Right ventricle myocardium inferior (tissue), 1 donor: ENCODE data around the gene SLC7A5. TPM values are rescaled to one million over a fixed set of nuclear protein-coding genes. Genes with fewer than 3 reads are reported as not detected.
"Not testable (repeated sequence)": the region's sequence is repeated elsewhere in the genome, so short reads cannot be mapped to it uniquely, and the experiment has no call there.

ENCODE experiments used
- ATAC-seq: fragments of 200-7000 bp; cut with Tn5 transposase; one replicate; pipeline ENCODE4 v1.9.1; 2020; ENCODE audit warnings: mild to moderate bottlenecking, moderate library complexity
- DNase-seq: peaks from one replicate; pipeline ENCODE4 v3.0.0; 2021; ENCODE audit errors: missing footprints
- intact Hi-C: fragments of 100-400 bp; cut with DNase I; formaldehyde crosslinking; loops from one replicate; pipeline ENCODE4 v1.11.0; 2022
- total RNA-seq: library from RNA; stranded (reverse); fragmentation: NEBNext Ultra II Directional; extraction: Animal tissue kit (Norgen Biotek cat#: 25700); gene quantifications from one replicate; pipeline ENCODE4 v1.2.1, GENCODE V29; 2021
- donor health status: DM: no; HTN: yes; CAD: no; lungs with severe emphysema.

The SLC7A5 gene
- total RNA-seq, 1 donor from 2014 or later: 3.3 TPM

GRCh38 chr16:87828907-87829621, 40.2 kb downstream of the SLC7A5 start:
- intact Hi-C loops: no loop called here
- DNase-seq (peak; percentile 31), ATAC-seq (no peak)

GRCh38 chr16:87828071-87828906, 41.0 kb downstream of the SLC7A5 start:
- ATAC-seq (no peak), DNase-seq (peak; percentile 43)
- intact Hi-C loops: no loop called here

GRCh38 chr16:87827588-87827915, 41.8 kb downstream of the SLC7A5 start:
- intact Hi-C loops, ATAC-seq, DNase-seq: not testable (repeated sequence)

GRCh38 chr16:87826798-87827587, 42.3 kb downstream of the SLC7A5 start:
- no peak for ATAC-seq
- intact Hi-C loops: no loop called here

GRCh38 chr16:87826407-87826797, 42.9 kb downstream of the SLC7A5 start:
- intact Hi-C loops, ATAC-seq, DNase-seq: not testable (repeated sequence)

More at GRCh38 chr16:87826798-87827587, 42.3 kb downstream of the SLC7A5 start:
- peak; percentile 57 for DNase-seq

- ATAC-seq, DNase-seq, intact Hi-C loops: not testable (repeated sequence)
Measured at GRCh38 chr16:87825842-87826120, 43.5 kb downstream of the SLC7A5 start.

- intact Hi-C loops: no loop called here
- ATAC-seq: no peak
- no peak for DNase-seq
Measured at GRCh38 chr16:87824991-87825841, 44.1 kb downstream of the SLC7A5 start.

GRCh38 chr16:87824016-87824990, 45.0 kb downstream of the SLC7A5 start:
- DNase-seq (no peak), ATAC-seq (no peak)
- intact Hi-C loops: no loop called here

- DNase-seq (no peak), ATAC-seq (no peak)
- intact Hi-C loops: no loop called here
Measured at GRCh38 chr16:87823181-87823929, 46.0 kb downstream of the SLC7A5 start.

GRCh38 chr16:87822108-87822970, 47.0 kb downstream of the SLC7A5 start:
- no peak for DNase-seq
- intact Hi-C loops: no loop called here
- no peak for ATAC-seq

- DNase-seq (no peak), ATAC-seq (no peak)
- intact Hi-C loops: no loop called here
Measured at GRCh38 chr16:87821376-87822107, 47.8 kb downstream of the SLC7A5 start.

- DNase-seq (no peak), ATAC-seq (no peak)
- intact Hi-C loops: no loop called here
Measured at GRCh38 chr16:87819983-87820382, 49.3 kb downstream of the SLC7A5 start.

GRCh38 chr16:87819282-87819681, 50.0 kb downstream of the SLC7A5 start:
- DNase-seq (no peak), ATAC-seq (no peak)
- intact Hi-C loops: no loop called here

GRCh38 chr16:87818533-87819161, 50.7 kb downstream of the SLC7A5 start:
- intact Hi-C loops: no loop called here
- ATAC-seq: no peak
- no peak for DNase-seq

- DNase-seq: no peak
- ATAC-seq: no peak
Measured at GRCh38 chr16:87817910-87818309, 51.4 kb downstream of the SLC7A5 start.

More at GRCh38 chr16:87817910-87818309, 51.4 kb downstream of the SLC7A5 start:
- intact Hi-C loops: no loop called here
